Daoy (cell line): ENCODE results near the gene DTX1. TPM values are rescaled to one million over a fixed set of nuclear protein-coding genes. Genes with fewer than 3 reads are reported as not detected.
A peak's percentile ranks its signal among the peaks of the same experiment; 100 is the strongest.

Source experiments
- DNase-seq: peaks from one replicate; pipeline ENCODE4 v3.0.0-alpha.2; 2015; ENCODE audit warnings: low read depth
- total RNA-seq: library from RNA; depleted of rRNA; stranded (reverse); fragments of >200 nt; shearing (Covaris generic); gene quantifications from 2 replicates; pipeline ENCODE4 v1.2.3, GENCODE V29; 2014

The DTX1 gene
- total RNA-seq, 1 experiment from 2014 or later, result 2.3 TPM

GRCh38 chr12:113094738-113095137 is 38.2 kb downstream of the DTX1 start:
- no peak for DNase-seq

- no peak for DNase-seq
These were observed 38.9 kb downstream of the DTX1 start for GRCh38 chr12:113095405-113095804.

GRCh38 chr12:113096675-113097461 is 40.3 kb downstream of the DTX1 start:
- no peak for DNase-seq

- no peak for DNase-seq
These were observed 41.3 kb downstream of the DTX1 start for GRCh38 chr12:113097716-113098440.

- DNase-seq, result peak; percentile 96
These were observed 42.0 kb downstream of the DTX1 start for GRCh38 chr12:113098441-113099028.

- DNase-seq, result no peak
These were observed 42.8 kb downstream of the DTX1 start for GRCh38 chr12:113099364-113099763.

- DNase-seq, result no peak
These were observed 43.2 kb downstream of the DTX1 start for GRCh38 chr12:113099764-113100163.

- no peak for DNase-seq
These were observed 45.2 kb downstream of the DTX1 start for GRCh38 chr12:113101751-113102150.

GRCh38 chr12:113102811-113103210 is 46.3 kb downstream of the DTX1 start:
- DNase-seq, result no peak

GRCh38 chr12:113103756-113104450 is 47.4 kb downstream of the DTX1 start:
- no peak for DNase-seq

- no peak for DNase-seq
These were observed 48.5 kb downstream of the DTX1 start for GRCh38 chr12:113104953-113105510.

GRCh38 chr12:113105606-113106271 is 49.2 kb downstream of the DTX1 start:
- DNase-seq, result no peak

- no peak for DNase-seq
These were observed 49.8 kb downstream of the DTX1 start for GRCh38 chr12:113106361-113106760.

GRCh38 chr12:113108308-113108707 is 51.8 kb downstream of the DTX1 start:
- no peak for DNase-seq

GRCh38 chr12:113109360-113109759 is 52.8 kb downstream of the DTX1 start:
- DNase-seq, result no peak

- no peak for DNase-seq
These were observed 53.5 kb downstream of the DTX1 start for GRCh38 chr12:113109872-113110599.

- no peak for DNase-seq
These were observed 54.7 kb downstream of the DTX1 start for GRCh38 chr12:113111247-113111646.

GRCh38 chr12:113112043-113112899 is 55.7 kb downstream of the DTX1 start:
- no peak for DNase-seq

GRCh38 chr12:113113397-113113796 is 56.9 kb downstream of the DTX1 start:
- no peak for DNase-seq
